COR-L47 (cell line): ENCODE data around the gene SDR42E1.

Source experiments
- DNase-seq: peaks from one replicate; lab custom pipeline; 2025; lab: John Stamatoyannopoulos, UW

The SDR42E1 gene

GRCh38 chr16:82011199-82011641 is at the start of gene SDR42E1:
SDR42E1 (minus strand) TSS chr16:82011470; CDS start chr16:82000858, 10,612 bp downstream.
- DNase-seq = peak; percentile 86

GRCh38 chr16:82059983-82060421 is 48.7 kb upstream of the SDR42E1 start:
- no peak for DNase-seq

- no peak for DNase-seq
Observed at GRCh38 chr16:82059161-82059982, 48.1 kb upstream of the SDR42E1 start.

- no peak for DNase-seq
Observed at GRCh38 chr16:82056550-82056896, 45.3 kb upstream of the SDR42E1 start.

GRCh38 chr16:82055728-82056549 is 44.7 kb upstream of the SDR42E1 start:
- no peak for DNase-seq

- no peak for DNase-seq
Observed at GRCh38 chr16:82055117-82055516, 43.8 kb upstream of the SDR42E1 start.

GRCh38 chr16:82051656-82052055 is 40.4 kb upstream of the SDR42E1 start:
- DNase-seq = no peak

GRCh38 chr16:82050909-82051357 is 39.7 kb upstream of the SDR42E1 start:
- DNase-seq = no peak

- DNase-seq = no peak
Observed at GRCh38 chr16:82050506-82050905, 39.2 kb upstream of the SDR42E1 start.

GRCh38 chr16:82049484-82049883 is 38.2 kb upstream of the SDR42E1 start:
- DNase-seq = no peak

GRCh38 chr16:82047787-82048186 is 36.5 kb upstream of the SDR42E1 start:
- no peak for DNase-seq

GRCh38 chr16:82047374-82047773 is 36.1 kb upstream of the SDR42E1 start:
- no peak for DNase-seq

GRCh38 chr16:82046941-82047340 is 35.7 kb upstream of the SDR42E1 start:
- no peak for DNase-seq

GRCh38 chr16:82046541-82046940 is 35.3 kb upstream of the SDR42E1 start:
- DNase-seq = no peak

- DNase-seq = no peak
Observed at GRCh38 chr16:82045465-82045864, 34.2 kb upstream of the SDR42E1 start.

- no peak for DNase-seq
Observed at GRCh38 chr16:82044585-82044911, 33.3 kb upstream of the SDR42E1 start.

GRCh38 chr16:82043680-82044584 is 32.7 kb upstream of the SDR42E1 start:
- no peak for DNase-seq

GRCh38 chr16:82042846-82043245 is 31.6 kb upstream of the SDR42E1 start:
- DNase-seq = no peak

GRCh38 chr16:82042144-82042543 is 30.9 kb upstream of the SDR42E1 start:
- DNase-seq = no peak

- DNase-seq = no peak
Observed at GRCh38 chr16:82041542-82041941, 30.3 kb upstream of the SDR42E1 start.

GRCh38 chr16:82040296-82040695 is 29.0 kb upstream of the SDR42E1 start:
- DNase-seq = no peak

GRCh38 chr16:82037666-82038065 is 26.4 kb upstream of the SDR42E1 start:
- no peak for DNase-seq
